ENCODE data around the gene TMEM51.

DNA sequence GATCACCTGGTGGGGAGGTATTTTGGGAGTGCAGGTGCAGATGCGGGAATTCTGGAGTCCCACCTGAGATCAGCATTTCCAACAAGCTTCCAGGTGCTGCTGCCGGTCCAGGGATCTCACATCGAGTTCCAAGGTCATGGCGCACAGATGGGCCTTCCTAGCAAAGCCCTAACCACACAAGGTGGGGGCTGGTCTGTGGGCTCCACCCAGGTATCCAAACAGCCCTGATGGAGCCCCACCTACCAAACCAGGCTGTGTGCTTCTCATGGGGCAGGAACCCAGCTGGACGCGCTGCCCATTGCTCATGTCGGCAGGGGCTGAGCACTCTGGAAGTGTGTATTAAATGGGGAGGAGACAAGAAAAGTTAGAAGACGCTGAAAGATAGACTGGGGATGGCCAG lies 35.0 kb upstream of the TMEM51 start:
- TF ChIP-seq MYPOP (CRISPR knock-in tag; IDR thresholded peaks at IDR 0.05) = no peak
- TF ChIP-seq, protein P1, sequence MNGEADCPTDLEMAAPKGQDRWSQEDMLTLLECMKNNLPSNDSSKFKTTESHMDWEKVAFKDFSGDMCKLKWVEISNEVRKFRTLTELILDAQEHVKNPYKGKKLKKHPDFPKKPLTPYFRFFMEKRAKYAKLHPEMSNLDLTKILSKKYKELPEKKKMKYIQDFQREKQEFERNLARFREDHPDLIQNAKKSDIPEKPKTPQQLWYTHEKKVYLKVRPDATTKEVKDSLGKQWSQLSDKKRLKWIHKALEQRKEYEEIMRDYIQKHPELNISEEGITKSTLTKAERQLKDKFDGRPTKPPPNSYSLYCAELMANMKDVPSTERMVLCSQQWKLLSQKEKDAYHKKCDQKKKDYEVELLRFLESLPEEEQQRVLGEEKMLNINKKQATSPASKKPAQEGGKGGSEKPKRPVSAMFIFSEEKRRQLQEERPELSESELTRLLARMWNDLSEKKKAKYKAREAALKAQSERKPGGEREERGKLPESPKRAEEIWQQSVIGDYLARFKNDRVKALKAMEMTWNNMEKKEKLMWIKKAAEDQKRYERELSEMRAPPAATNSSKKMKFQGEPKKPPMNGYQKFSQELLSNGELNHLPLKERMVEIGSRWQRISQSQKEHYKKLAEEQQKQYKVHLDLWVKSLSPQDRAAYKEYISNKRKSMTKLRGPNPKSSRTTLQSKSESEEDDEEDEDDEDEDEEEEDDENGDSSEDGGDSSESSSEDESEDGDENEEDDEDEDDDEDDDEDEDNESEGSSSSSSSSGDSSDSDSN (CRISPR knock-in tag; IDR thresholded peaks at IDR 0.05) = no peak
- TF ChIP-seq ZBTB7A (CRISPR knock-in tag; IDR thresholded peaks at IDR 0.05) = no peak
- no peak for TF ChIP-seq SP1 (IDR thresholded peaks at IDR 0.05)
- no peak for TF ChIP-seq SP1 (CRISPR knock-in tag; IDR thresholded peaks at IDR 0.05)
- TF ChIP-seq, protein P2, sequence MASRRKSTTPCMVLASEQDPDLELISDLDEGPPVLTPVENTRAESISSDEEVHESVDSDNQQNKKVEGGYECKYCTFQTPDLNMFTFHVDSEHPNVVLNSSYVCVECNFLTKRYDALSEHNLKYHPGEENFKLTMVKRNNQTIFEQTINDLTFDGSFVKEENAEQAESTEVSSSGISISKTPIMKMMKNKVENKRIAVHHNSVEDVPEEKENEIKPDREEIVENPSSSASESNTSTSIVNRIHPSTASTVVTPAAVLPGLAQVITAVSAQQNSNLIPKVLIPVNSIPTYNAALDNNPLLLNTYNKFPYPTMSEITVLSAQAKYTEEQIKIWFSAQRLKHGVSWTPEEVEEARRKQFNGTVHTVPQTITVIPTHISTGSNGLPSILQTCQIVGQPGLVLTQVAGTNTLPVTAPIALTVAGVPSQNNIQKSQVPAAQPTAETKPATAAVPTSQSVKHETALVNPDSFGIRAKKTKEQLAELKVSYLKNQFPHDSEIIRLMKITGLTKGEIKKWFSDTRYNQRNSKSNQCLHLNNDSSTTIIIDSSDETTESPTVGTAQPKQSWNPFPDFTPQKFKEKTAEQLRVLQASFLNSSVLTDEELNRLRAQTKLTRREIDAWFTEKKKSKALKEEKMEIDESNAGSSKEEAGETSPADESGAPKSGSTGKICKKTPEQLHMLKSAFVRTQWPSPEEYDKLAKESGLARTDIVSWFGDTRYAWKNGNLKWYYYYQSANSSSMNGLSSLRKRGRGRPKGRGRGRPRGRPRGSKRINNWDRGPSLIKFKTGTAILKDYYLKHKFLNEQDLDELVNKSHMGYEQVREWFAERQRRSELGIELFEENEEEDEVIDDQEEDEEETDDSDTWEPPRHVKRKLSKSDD (CRISPR knock-in tag; IDR thresholded peaks at IDR 0.05; ENCODE audit: low read depth) = no peak
- TF ChIP-seq TCF7L2 (IDR thresholded peaks at IDR 0.05; ENCODE audit: low read depth, low read length) = no peak
- no peak for TF ChIP-seq TEAD3 (CRISPR knock-in tag; optimal IDR thresholded peaks at IDR 0.05; ENCODE audit: borderline replicate concordance)
- TF ChIP-seq, protein P3, sequence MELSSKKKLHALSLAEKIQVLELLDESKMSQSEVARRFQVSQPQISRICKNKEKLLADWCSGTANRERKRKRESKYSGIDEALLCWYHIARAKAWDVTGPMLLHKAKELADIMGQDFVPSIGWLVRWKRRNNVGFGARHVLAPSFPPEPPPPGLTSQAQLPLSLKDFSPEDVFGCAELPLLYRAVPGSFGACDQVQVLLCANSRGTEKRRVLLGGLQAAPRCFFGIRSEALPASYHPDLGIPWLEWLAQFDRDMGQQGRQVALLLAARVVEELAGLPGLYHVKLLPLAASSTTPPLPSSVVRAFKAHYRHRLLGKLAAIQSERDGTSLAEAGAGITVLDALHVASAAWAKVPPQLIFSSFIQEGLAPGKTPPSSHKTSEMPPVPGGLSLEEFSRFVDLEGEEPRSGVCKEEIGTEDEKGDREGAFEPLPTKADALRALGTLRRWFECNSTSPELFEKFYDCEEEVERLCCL (CRISPR knock-in tag; IDR thresholded peaks at IDR 0.05; ENCODE audit: borderline replicate concordance) = no peak
- TF ChIP-seq ZSCAN30 (CRISPR knock-in tag; IDR thresholded peaks at IDR 0.05) = no peak
- TF ChIP-seq, protein P4, sequence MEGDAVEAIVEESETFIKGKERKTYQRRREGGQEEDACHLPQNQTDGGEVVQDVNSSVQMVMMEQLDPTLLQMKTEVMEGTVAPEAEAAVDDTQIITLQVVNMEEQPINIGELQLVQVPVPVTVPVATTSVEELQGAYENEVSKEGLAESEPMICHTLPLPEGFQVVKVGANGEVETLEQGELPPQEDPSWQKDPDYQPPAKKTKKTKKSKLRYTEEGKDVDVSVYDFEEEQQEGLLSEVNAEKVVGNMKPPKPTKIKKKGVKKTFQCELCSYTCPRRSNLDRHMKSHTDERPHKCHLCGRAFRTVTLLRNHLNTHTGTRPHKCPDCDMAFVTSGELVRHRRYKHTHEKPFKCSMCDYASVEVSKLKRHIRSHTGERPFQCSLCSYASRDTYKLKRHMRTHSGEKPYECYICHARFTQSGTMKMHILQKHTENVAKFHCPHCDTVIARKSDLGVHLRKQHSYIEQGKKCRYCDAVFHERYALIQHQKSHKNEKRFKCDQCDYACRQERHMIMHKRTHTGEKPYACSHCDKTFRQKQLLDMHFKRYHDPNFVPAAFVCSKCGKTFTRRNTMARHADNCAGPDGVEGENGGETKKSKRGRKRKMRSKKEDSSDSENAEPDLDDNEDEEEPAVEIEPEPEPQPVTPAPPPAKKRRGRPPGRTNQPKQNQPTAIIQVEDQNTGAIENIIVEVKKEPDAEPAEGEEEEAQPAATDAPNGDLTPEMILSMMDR (CRISPR knock-in tag; IDR thresholded peaks at IDR 0.05) = no peak
